Cortex of kidney (tissue), 1 donor: ENCODE results near the gene PLEKHA3.

Source experiments
- DNase-seq: peaks from one replicate; lab custom pipeline; 2025; lab: John Stamatoyannopoulos, UW

PLEKHA3 gene

DNA sequence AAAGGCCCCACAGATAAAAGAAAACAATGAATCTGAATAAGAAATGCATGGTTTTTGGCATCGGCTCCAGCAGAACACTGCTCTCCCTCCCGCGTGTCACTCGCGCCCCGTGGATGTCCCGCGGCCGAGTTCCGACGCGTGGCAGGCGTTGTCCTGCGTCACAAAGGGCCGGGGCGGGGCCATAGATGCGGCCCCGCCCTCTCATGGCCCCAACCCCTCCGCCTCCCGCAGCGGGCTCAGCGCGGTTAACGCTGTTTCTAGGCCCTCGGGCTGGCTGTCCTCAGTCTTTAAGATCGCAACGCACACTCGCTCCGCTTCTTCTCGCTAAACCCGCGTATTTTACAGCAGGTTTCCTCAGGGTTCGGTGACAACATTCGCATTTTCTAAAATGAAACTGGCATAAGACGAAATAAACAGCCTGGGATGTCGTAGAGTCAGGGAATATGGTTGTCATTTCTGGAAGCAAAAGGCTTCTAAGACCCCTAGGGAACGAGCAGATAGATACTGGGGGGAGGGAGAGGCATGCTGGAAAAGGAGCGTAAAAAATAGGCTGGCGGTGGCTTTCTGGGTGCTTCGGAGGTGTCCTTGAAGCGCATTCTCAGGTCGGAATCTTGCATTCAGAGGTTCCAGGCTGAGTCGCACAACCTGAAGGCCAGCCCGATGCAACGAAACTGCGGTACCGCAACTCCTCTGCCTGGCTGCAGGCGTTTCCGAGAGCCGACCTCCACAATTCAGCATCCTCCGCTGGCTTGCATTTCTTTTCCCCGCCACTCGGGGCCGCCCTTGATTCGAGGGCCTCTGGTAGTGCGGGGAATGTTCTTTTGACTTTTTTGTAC lies 1.6 kb upstream of the PLEKHA3 start, which contains the start of gene FKBP7:
Gene FKBP7 (minus strand): TSS at position 162 of the 836 bp plus-strand sequence. CDS start 101 bp downstream, at position 61.
- DNase-seq: no peak

DNA sequence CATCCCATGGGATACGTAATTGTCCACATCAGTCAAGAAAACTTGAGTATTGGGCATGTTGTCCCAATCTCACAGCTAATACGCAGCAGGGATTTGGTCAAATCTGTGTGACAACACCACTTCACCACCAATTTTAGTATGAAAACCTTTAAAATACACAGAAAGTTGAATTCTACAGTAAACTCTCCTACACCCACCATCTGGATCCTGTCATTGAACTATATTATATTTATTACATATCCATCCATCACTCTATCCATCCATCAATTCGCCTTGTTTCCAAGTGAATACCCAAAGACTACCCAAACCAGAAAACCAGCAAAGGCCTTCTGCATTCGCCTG lies 1.0 kb upstream of the PLEKHA3 start:
- DNase-seq: no peak

DNA sequence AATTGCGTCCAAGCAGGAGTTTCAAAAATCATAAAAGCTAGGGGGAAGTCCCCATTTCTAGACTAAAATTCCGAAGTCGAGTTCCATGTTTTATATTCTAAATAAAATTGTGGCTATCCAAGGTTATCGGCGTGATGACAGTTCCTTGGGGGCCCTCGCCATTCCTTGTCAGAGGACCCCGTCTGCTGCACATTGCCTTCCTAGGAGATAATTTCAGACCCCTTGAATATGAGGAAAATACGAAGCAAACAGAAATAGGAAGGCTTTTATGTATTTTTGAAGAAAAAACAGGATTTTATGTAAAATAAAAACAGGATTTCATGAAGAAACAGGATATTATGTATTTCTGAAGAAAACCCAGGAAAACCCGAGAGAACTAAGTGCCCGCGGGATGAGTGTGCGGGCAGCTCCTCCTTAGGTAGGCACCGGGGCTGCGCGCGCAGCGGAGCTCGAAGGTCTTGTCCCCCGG lies 465 bp upstream of the PLEKHA3 start:
- DNase-seq: no peak

DNA sequence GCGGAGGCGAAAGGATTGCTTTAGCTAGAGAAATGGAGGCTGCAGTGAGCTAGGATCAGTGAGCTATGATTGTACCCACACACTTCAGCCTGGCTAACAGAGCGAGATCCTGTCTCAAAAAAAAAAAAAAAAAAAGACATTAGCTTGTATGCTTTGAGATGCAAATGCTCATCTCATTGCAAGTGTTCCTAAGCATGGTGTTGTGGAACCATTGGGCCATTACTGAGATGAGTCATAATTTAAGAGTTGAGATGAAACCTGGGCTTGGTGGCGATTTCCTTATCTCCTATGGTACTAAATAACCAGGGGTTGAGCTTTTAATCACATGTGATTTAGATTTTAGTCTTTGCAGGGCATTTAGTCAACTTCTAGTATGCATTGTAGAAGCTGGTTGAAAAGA lies 2.2 kb downstream of the PLEKHA3 start:
- DNase-seq: no peak

DNA sequence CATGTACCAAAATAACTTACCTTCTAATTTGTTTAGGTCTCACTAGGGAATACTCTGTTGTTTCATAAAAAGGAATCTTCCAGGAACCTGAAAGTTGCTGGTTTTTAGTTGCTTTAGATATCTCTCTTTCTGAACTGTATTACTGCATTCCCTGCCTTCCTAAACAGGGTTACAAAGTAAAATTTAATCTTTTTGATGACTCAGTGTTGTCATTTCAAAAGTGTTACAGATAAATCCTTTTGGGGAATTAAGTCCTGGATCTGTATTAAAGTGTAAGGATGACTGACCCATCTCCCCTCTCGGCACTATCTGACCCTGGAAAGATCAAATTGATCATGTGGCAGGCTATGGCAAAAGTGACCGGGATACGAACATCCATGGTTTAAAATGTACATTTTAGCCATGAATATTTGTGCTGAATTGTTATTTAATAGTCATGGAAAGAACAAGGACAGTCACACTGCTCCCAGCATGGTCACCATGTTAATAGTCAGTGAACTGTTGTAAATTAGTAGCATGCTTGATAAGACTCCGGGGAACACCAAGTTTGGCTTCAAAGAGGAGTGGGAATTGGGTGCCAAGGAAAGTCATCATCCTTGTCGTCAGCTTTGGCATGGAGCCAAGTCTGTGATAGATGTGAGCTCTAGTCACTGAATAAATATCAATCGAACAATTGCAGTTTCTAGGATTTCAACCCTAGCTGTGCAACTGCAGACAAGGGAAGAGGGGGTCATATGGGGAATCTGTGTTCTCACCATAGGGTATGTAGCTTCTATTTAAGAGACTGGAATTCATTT lies 4.2 kb downstream of the PLEKHA3 start:
- DNase-seq: no peak

DNA sequence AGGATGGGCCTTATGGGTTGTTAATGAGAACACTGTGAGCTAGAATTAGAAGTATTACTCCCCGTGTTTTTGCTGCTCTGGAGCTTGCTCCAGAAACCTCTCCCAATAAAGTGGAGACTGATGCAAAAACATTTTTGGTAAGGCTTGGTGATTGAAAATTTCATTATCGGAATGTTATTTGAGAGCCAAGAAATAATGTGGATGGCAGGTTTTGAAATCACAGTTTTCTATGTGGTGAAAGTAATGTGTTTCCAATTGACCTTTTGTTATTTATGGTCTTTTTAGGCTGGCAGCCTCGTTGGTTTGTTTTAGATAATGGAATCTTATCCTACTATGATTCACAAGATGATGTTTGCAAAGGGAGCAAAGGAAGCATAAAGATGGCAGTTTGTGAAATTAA lies 5.1 kb downstream of the PLEKHA3 start:
- DNase-seq: no peak

DNA sequence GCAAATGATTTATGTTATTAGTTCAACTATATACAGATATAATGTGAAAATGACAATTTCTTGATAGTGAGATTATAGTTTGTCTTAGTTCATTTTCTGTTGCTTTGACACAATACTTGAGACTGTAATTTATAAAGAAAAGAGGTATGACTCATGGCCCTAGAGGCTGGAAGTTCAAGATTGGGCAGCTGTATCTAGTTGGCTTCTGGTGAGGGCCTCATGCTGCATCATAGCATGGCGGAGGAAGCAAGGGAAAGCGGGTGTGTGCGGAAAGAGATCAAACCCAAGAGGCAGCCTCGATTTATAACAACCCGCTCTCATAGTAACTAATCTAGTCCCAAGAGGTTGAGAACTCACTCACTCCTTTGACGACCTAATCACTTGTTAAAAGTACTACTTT lies 11.4 kb downstream of the PLEKHA3 start:
- DNase-seq: no peak

DNA sequence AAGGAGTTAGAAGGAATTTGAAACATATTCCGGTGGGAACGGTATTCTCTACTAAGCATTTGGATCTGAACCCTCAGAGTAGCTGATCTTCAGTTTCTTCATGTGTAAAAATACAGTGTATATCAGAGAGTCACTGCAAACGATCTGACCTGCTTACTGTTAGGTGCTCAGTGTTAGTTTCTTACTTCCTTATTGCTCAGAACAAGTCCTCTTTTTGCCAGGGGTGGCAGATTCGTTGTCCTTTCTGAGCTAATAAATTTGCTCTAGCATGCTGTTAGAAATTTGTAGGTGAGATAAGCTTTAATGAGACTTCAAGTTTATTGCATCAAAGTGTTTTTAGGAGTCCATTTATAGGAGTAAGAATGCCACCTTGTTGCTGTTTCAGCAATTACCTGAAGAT lies 15.8 kb downstream of the PLEKHA3 start:
- DNase-seq: no peak

DNA sequence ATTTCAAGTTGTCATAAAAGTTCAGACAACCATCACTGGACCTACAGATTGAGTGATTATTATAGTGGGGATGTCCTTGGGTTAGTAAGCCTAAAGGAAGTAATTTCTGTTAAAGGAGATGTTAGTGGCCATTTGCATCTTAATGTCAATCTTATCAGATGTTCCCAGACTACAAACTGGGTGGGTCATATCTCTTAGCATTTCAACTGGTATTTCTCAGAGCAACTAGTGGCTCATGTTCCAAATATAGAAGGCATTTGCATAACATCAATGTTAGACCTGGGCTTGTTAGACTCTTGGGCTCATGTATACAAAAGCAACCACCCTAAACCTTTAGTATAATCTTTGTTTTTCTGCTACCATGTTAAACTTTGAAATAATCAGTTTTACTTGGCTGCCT lies 17.9 kb downstream of the PLEKHA3 start:
- DNase-seq: no peak

DNA sequence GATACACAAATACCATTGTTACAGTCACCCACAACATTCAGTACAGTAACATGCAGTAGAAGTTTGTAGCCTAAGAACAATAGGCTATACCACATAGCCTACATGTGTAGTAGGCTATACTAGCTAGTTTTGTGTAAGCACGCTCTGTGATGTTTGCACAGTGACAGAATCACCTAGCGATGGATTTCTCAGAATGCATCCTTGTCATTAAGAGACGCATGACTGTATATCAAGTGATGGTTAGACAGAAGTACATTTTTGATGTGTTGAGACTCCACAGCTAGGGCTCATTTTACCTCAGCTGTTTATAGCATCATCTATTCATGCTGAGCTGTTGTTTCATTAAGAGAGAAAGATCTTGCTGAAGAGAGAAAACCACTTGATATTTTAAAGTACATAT lies 19.4 kb downstream of the PLEKHA3 start:
- no peak for DNase-seq

DNA sequence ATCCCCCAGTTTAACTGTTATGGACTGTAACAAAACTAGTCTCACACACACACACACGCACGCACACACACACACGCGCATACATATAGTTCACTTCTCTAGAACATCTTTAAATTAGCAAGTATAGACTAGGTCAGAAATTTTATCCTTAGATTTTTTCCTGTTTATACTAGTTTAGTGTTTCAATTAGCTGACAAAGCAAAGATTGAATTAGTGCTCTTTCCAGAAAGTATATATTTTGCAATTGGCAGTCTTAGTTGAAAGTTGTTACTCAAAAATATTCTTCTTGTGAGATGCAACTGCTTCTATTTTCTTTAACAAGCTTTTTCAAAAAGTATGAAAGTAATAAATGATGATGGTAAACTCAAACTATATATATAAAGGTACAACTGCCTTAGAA lies 22.5 kb downstream of the PLEKHA3 start:
- DNase-seq: no peak

DNA sequence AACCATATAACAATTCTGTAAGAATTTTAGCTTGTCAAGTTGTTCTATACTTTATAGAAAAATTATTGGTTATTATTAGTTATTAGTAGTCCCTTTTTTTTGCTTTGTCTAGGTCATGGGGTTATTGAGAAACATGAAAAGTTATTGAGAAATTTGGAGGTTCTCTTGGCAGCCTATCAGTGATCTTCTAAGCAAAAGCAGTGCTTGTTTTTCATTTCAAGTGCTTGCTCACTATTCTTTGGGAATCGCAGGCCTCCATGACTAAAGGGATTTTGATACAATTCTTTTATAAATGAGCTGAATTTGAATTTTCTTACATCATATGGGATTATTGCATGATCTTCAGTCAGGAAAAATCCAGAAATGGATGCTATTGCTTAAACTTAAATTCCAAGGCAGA lies 25.8 kb downstream of the PLEKHA3 start:
- no peak for DNase-seq

DNA sequence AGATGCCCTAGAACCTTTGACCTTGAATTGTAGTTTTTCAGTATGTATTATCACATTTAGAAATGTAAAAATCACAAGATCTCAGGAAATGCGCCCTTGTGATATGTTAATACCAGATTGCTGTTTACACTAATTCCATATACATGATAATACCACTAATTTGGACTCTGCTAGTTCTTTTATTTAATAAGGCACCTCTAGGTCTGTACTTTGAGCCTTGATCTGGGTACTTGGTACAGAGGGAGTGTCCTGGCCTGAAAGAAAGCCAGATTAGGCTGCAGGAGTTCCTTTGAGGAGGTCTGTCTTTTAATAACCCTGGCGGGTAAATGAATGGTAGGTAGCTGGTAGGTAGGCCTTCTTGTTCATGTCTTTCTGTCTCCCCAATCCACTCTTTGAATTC lies 26.3 kb downstream of the PLEKHA3 start:
- DNase-seq: no peak

DNA sequence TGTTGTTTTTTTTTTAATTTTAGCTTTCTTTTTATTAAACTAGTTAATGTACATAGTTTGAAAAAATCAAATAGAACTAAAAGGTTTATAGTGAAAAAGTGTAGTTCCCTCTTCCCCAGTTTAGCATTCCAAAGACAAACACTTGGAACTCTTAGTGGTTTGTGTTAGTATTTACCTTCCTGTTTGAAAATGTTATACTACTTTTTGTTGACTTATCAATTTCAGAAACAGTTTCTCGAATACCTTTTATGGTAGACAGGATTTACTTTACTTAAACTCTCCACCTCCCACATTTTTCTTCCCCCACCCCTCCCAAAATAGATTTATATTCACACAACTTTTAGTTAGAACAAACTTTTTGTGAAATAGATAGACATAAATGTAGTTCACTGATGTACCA lies 26.7 kb downstream of the PLEKHA3 start:
- DNase-seq: no peak

DNA sequence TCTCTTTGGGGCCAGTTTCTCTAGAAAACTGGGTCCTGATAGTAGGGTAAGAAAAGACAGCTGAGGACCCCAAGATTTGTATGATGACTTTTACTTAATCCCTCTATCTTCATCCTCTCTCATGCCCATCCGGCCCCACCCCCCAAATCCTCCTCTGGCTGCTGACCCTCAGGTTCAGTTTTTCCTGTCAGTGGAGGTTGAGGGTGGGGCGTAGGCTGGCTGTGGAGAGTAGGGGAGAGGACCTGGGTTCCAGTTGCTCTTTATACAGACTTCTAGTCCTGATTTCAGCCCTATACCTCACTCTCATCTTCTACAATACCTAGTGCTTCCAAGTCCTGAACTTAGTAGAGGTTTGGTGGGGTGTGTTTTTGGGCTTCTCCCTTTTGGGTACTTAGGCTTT lies 28.4 kb downstream of the PLEKHA3 start:
- DNase-seq: no peak

DNA sequence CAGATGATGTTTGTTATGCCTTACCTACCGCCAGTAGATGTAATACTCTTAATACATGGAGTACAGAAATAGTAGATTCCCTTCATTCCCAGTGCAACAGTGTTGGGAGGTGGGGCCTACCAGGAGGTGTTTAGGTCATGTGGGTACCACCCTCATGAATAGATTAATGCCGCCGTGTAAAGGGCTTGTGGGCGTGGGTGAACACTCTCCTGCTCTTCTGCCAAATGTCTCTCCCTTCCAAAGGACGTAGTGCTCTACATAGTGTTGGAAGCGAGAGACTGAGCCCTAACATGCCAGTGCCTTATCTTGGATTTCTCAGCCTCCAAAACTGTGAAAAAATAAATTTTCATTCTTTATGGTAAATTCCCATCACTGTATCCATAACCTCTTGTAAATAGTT lies 30.1 kb downstream of the PLEKHA3 start:
- DNase-seq: no peak

DNA sequence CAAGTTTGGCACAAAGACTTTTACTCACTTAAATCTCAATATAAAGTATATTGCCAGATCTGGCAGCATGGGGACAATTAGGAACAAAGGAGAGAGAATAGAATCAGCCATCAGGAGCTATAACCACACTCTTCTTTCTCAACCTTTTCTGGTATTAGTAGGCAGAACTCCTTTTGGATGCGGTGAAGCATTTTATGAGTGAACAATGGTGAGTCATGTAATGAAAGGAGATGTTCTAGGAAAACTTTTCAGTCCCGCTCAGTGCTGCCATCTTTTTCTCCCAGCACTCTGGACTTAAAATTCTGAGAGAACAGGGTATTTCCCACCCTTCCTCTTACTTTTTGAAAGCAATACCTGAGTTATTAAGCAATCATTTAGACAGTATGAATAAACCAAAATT lies 32.2 kb downstream of the PLEKHA3 start:
- DNase-seq: no peak

DNA sequence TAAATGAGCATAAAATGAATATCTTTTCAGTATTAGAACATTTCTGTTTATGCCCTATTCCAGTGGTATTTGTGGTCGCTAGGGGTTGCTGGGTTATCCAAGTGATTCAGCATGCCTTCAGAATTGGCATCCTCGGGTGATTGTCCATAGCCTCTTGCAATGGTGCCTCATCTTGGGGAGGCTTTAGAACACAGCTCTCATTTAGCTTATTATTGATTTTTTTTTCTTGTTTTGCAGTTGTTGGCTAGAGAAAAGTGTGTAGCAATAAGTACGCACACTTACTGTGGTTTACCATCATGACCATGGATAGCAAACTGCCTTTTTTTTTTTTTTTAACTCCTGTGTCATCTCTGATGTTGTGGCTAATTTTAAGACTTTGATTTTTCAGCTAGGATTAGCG lies 33.6 kb downstream of the PLEKHA3 start:
- DNase-seq: no peak

DNA sequence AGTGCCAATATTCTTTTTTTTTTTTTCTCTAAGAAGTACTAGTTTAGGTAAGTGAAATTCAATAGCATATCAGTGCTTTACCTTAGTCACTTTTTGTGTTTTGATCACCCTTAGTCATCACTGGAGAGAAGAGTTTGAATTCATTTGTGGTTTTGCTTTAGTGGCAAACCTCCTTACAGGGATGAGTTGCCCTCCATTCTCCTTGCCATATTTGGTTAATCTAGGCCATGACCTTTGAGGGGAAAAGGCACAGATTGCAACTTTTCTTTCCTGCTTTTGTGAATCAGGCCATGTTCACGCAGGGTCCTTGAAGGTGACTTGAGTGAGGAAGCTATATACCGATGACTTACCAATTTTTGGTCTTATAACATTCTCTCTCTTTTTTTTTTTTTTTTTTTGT lies 34.4 kb downstream of the PLEKHA3 start:
- DNase-seq: no peak

DNA sequence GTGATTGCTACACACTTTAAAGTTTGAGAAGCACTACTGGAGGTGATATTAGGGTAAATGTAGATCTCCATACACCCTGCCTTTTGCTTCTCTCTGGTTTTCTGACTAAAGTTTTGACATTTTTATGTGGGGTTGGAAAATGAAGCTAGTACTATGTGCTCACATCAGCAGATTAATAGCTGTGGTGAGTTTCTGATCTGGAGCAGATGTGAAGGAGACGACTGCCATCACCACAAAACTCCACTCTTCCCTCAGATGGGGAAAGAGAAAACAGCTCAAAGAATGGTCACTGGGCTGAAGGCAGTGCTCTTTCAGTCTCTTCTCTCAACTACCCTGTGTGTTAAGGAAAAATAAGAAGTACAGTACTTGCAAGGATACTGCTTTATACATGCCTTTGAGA lies 37.2 kb downstream of the PLEKHA3 start:
- DNase-seq: no peak

DNA sequence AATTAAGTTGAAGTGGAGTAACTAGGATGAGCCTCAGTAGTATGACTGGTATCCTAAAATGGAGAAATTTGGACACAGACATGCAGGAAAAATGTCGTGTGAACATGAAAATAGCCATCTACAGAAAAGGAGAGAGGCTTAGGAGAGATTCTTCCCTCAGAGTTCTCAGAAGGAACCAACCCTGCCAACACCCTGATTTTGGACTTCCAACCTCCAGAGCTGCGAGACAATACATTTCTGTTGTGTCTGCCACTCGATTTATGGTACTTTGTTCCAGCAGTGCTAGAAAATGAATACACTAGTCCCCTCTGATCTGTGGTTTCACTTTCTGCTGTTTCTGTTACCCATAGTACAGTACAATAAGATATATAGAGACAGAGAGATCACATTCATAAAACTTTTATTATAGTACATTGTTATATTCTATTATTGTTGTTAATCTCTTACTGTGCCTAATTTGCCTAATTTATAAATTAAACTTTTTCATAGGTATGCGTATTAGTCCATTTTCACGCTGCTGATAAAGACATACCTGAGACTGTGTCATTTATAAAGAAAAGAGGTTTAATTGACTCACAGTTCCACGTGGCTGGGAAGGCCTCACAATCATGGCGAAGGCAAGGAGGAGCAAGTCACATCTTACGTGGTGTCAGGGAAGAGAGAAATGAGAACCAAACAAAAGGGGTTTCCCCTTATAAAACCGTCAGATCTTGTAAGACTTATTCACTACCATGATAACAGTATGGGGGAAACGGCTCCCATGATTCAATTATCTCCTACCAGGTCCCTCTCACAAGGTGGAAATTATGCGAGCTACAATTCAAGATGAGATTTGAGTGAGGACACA lies 41.3 kb downstream of the PLEKHA3 start:
- no peak for DNase-seq

DNA sequence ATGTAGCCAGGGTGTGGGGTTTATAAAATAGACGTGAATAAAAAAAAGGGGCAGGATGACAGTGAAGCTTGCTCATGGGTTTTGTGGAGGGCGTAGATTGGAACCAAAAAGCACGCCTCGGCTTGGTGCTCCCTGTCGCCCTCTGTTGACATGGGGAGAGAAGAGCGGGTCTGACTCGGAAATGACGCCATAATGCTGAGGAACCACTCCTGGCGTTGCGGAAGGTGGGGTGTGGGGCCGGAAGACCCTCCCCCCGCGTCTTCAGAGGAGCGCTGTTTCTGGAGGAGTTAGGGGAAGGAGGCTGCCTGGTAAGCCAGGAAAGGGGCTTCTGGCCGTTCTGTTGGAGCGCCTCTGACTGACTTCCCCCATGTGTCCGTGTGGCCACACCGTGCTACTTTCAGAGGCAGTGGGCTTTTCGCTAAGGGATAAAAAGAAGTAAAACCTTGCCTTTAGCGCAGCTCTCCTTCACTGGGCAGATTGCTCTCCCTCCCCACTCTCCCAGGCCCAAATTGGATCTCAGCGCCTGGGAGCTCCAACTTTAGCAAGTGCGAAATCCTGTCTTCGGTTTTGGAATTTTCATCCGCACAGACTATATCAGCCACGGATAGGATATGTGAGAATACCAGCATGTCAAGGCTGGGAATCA lies 42.8 kb downstream of the PLEKHA3 start:
- no peak for DNase-seq
